Activated T-helper 1 cell treated with anti-CD3 and anti-CD28 coated beads, Interleukin-12 subunit alpha, Interleukin-12 subunit beta, Interleukin-2, Interleukin-4 antibody, amounts not matched to agents 30 ng/mL and 10 ng/mL and 1 ng/mL, durations not matched to agents 14 hours and 24 hours and 36 hours (primary cell): ENCODE measurements around the gene CCNQ. TPM values are rescaled to one million over a fixed set of nuclear protein-coding genes. Genes with fewer than 3 reads are reported as not detected.

Source experiments
- total RNA-seq: library from RNA; stranded (reverse); gene quantifications from 2 replicates; pipeline ENCODE4 v1.2.3, GENCODE V29; 2022

CCNQ gene
- total RNA-seq, 1 donor from 2014 or later: 28.0 TPM

Other genes with a start within 250 kb of the CCNQ start
- not detected in 2 replicates for gene PNMA6E, start 197.8 kb downstream of the CCNQ start, total RNA-seq
- 2.4 and 2.5 TPM in 2 replicates for gene ZFP92, start 187.7 kb downstream of the CCNQ start, total RNA-seq
- 0.83 and 1.3 TPM in 2 replicates for gene TREX2, start 153.1 kb downstream of the CCNQ start, total RNA-seq
- 62.7 and 68.2 TPM in 2 replicates for gene HAUS7, start 128.6 kb downstream of the CCNQ start, total RNA-seq
- gene BGN, start 104.2 kb downstream of the CCNQ start, total RNA-seq: not detected in 2 replicates
- gene ATP2B3, start 81.5 kb downstream of the CCNQ start, total RNA-seq: 0.05 TPM in 1 of 2 replicates, not detected in the other
- gene DUSP9, start 48.1 kb upstream of the CCNQ start, total RNA-seq: 0.10 TPM in 2 replicates
- 0.15 TPM in 1 of 2 replicates, not detected in the other for gene PNCK, start 74.7 kb upstream of the CCNQ start, total RNA-seq
- gene SLC6A8, start 88.8 kb upstream of the CCNQ start, total RNA-seq: 5.9 and 6.0 TPM in 2 replicates
- 156 and 166 TPM in 2 replicates for gene BCAP31, start 125.2 kb upstream of the CCNQ start, total RNA-seq
- 8.4 TPM in 2 replicates for gene ABCD1, start 125.7 kb upstream of the CCNQ start, total RNA-seq
- 0.21 and 0.81 TPM in 2 replicates for gene PLXNB3, start 165.1 kb upstream of the CCNQ start, total RNA-seq
- gene SRPK3, start 181.9 kb upstream of the CCNQ start, total RNA-seq: not detected in 2 replicates
- 68.4 and 69.7 TPM in 2 replicates for gene IDH3G, start 195.2 kb upstream of the CCNQ start, total RNA-seq
- gene SSR4, start 195.5 kb upstream of the CCNQ start, total RNA-seq: 281 and 285 TPM in 2 replicates
- 0.29 and 0.44 TPM in 2 replicates for gene PDZD4, start 231.4 kb upstream of the CCNQ start, total RNA-seq